SH-SY5Y (cell line): Measurements from ENCODE around the gene CTSZ.

ENCODE experiments used
- GATA2 ChIP-seq: IDR thresholded peaks from 2 replicates; pipeline ENCODE4 v1.6.1; 2011; ENCODE audit warnings: mild to moderate bottlenecking, low read depth, low read length
- GATA3 ChIP-seq: IDR thresholded peaks from 2 replicates; pipeline ENCODE4 v1.6.1; 2011; ENCODE audit warnings: low read depth, mild to moderate bottlenecking, low read length, moderate library complexity

Gene CTSZ

DNA sequence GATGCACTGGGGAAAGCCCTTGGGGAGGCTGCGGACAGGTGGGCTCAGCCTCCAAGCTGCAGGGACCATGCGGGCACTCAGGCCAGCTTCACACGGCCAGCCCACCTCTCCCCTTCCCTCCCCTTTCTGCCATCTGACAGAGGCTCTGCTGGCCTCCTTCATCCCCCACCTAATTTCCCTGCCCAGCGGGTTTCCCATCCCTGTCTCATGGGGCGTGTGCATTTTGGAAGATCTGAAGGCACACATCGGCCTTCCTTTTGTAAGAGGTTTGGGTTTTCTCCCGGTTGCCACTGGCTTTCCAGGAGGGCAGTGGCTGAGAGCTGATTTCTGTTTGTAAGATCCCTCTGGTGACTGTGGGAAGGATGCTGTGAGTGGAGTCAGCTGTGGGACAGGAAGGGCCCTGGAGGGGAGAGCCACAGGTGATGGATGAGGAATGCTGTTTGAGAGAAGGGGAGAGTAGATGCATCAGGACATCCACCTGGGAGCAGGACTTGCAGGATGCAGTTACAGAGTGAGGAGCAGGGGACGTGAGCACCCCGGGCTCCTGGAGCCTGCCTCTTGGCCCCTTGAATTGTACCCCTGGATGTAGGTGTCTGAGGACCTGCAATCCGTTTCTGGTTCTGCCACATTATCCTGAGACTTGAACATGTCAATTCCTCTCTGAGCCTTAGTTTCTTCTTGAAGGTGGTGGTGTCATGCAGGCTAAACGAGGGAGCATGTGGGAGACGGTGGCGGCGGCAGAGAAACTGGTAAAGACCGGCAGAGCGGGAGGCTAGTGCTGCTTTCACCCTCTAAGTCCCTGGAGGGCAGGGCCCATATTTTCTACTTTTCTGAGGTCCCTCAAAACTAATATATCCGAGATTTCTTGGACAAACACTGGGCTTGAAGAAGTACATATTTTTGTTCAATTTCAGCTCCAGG lies 6.2 kb upstream of the CTSZ start:
- no peak for TF ChIP-seq GATA2
- no peak for TF ChIP-seq GATA3

DNA sequence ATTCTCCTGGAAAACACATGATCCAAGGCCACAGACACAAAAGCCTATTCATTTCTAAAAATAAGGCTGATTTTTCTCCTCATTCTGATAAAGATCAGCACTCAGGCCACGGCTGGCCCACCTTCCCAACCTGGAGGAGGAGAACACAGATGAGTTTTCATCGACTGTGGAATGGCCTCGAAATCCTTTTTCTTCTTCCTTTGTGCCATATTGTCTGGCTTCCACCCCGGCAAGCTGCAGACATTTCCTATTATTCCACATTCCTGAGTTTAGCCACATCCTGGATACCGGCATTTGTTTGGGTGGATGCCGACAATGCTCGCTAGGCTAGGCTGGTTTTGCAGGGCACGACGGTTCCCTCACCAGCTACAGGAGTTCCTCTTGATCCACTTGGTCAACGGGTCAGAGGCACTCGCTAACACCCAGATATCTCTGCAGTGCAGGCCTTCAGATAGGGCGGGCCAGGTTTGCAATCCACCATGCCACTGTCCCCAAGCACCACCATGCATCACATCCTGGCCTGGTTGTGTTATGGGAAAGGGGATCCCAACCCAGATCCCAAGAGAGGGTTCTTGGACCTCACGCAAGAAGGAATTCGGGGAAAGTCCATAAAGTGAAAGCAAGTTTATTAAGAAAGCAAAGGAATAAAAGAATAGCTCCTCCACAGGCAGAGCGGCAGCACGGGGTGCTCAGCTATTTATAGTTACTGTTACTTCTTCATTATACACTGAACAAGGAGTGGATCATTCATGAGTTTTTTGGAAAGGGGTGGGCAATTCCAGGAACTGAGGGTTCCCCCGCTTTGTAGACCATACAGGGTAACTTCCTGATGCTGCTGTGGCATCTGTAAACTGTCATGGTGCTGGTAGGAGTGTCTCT lies 4.2 kb upstream of the CTSZ start:
- TF ChIP-seq GATA3 (no peak), GATA2 (no peak)

DNA sequence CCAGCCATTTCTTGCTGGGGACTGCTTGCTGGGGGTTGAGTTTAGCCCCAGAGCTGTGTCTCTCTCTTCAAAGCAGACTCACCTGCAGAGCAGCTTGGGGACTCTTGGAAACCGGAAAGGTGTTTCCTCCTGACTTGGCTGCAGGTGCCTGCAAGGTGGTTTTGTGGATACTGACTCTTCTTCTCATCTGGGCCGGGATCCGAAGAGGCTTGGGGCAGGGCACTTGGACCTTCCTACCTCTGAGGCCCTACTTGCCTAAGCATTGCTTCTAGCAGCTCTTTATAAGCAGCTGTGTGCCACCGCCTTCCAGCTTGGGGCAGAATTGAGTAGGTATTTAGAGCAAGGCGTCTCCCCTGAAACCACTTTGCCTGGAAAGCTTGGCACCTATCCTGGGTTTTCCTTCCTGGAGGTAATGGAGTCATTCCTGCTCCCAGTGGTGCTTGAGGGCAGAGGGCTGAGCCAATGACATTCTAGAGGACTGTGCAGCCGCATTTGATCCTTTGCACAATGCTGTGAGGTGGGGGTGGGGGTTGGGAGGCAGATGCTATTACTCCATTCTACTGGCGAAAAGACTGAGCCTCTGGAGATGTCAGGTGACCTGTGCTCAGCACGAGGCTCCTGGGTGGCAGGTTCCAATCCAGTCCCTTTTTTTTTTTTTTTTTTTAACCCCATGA lies 3.4 kb upstream of the CTSZ start:
- TF ChIP-seq GATA3 (no peak), GATA2 (no peak)

DNA sequence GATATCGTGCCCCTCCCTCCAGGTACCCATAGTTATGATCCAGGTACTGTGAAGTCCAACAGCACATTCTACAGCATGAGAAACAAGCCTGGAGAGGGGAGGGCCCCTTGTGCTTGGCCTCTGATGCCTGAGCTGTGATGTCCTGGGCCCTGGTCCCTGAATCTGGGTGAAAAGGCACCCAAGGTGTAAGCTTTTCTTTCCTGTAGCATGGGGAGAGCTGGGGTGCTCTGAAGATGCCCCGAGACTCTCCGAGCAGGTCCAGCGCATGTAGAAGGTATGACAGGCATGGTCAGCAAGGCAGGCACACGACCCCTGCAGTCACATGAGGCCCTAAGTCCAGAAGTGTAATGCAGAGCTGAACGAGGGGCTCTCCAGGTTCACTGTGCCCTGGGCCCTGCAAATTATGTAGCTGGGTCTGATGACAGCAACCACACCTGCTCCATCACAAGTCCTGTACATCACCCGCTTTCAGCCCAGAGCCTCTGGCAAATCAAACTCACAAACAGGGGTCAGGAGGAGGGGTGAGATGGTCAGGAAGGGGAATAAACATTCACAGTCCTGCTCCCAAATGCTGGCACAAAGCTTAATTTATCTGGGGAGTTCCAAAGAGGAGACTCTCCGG lies 1.8 kb upstream of the CTSZ start:
- no peak for TF ChIP-seq GATA3
- TF ChIP-seq GATA2: no peak

GRCh38 chr20:59007665-59008511 lies 834 bp upstream of the CTSZ start:
- TF ChIP-seq GATA2 (no peak), GATA3 (no peak)

DNA sequence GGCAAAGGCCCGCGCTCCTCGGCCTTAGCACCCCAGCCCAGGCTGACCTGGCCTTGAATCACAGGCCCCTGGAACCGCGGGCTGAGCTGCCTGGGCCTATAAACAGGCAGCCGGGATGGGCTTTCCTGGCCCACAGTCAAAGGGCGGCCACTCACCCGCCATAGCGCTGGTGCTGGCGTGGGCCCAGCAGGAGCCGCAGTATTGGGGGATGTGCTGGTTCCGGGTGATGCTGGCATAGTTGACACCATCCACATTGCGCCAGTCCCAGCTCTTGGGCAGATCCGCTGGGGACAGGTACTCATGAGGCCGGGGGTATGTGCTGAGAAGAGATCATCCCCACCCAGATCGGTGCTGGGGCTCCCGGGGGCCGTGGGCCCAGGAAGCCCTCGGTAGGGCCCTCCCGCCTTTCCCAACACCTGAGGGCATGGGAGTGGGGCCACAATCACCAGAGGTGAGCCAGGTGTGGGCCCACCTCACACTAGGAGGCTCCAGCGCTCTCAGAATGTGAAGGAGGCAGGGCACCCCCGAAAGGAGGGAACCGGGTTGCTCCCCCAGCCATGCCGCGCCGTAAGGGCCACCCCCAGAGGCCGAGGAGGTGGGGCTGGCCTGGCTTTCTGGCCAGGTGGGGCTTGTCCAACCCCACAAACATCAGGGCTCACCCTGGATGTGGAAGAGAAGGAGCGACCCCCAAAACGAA lies 739 bp downstream of the CTSZ start:
- TF ChIP-seq GATA2 (no peak), GATA3 (no peak)

DNA sequence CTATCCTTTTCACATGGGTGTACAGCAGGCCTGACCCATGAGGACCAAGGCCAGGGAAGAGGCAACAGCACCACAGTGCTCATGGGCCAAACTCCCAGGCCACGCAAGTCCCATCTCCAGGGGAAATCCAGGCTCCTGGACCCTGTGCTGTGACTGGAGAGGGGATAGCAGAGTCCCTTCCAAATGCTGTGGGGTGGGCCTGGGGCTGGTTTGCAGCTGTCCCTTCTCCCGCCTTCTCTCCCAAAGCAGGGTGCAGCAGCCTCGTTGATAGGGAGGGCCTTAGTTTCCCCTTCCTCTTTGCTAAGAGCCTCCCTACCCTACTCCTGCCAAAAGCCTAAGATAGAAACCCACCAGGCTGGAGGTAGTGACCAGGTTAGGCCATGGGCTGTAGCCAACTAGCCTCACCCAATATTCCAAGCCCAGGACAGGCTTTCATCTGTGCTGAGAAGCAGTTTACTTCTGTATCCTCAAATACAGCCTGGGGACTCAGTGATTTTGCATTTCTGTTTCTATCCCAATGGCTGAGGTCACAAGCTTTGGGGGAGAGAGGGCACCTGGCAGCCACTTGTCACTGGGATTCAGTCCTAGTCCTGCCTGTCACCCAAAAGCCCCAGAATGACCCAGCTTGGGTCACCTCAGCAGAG lies 1.4 kb downstream of the CTSZ start:
- TF ChIP-seq GATA3: no peak
- TF ChIP-seq GATA2: no peak

DNA sequence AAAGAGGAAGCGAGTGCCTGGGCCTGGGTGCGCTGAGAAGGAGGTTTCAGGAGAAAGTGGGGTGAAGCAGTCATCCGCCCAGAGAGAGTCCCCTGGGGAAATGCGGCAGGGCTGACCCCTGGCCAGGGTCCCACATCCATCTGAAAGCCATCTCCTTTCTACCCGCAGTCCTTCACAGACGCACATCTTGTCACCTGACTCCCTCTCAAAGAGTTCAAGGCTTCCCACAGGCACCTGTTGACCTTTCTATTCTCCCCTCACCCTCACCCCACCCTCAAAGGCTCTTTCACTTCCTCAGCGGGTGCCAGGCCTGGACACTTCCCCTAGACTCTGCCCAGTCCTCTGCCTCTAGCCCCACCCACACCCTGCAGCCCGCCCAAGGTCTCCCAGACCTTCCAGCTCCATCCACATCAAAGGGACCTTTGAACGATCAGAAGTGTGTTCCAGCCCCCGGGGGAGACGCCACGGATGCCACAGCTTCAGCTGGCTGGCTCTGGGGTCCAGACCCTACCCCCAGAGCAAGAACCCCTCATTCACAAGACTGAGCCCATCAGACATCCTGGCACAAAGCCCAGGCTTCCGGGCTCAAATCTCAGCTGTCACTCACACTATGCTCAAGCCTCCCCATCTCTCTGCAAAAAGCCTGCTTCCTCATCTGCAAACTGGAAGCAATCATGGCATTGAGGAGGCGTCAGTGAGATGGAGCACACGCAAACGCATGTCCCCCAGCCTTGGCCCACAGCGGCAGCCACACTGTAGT lies 2.1 kb downstream of the CTSZ start:
- TF ChIP-seq GATA2 (no peak), GATA3 (no peak)

- no peak for TF ChIP-seq GATA2
- TF ChIP-seq GATA3: no peak
These were observed 2.6 kb downstream of the CTSZ start for GRCh38 chr20:59004493-59004762.

- no peak for TF ChIP-seq GATA3
- TF ChIP-seq GATA2: no peak
These were observed 3.1 kb downstream of the CTSZ start for GRCh38 chr20:59003836-59004492.

GRCh38 chr20:59002874-59003399 lies 4.1 kb downstream of the CTSZ start:
- TF ChIP-seq GATA2 (no peak), GATA3 (no peak)

GRCh38 chr20:59002388-59002787 lies 4.7 kb downstream of the CTSZ start:
- TF ChIP-seq GATA3: no peak
- no peak for TF ChIP-seq GATA2
